Panc1 (cell line): ENCODE results near the gene MED25. TPM values are rescaled to one million over a fixed set of nuclear protein-coding genes. Genes with fewer than 3 reads are reported as not detected.

Experiments used
- ATAC-seq: fragments of 200-7000 bp; cut with Tn5 transposase; 2 replicates; pipeline ENCODE4 v1.9.1; 2020; ENCODE audit warnings: mild to moderate bottlenecking, moderate library complexity
- BruUV-seq: library from RNA; stranded (reverse); fragments of 400-500 nt; replicated peaks from 2 replicates; lab custom pipeline; 2021; lab: Mats Ljungman, UMichigan
- CTCF ChIA-PET: fragments of 300-600 bp; sonication (Branson Sonifier 250); formaldehyde crosslinking; loops from one replicate; lab custom pipeline; 2022; ENCODE audit warnings: antibody characterized with exemption; lab: Charles Lee
- POLR2A ChIA-PET: fragments of 300-600 bp; sonication (Branson Sonifier 250); formaldehyde crosslinking; loops from one replicate; lab custom pipeline; 2022; ENCODE audit warnings: antibody characterized with exemption; lab: Charles Lee
- DNase-seq: peaks from one replicate; pipeline ENCODE4 v3.0.0-alpha.2; 2010; ENCODE audit warnings: low read depth, low spot score
- H3K27ac ChIP-seq: 2 replicates; pipeline ENCODE4 v1.5.1; 2011; ENCODE audit warnings: mild to moderate bottlenecking, low read length, inconsistent platforms
- H3K27me3 ChIP-seq: fragments of 200-500 bp; sonication (Bioruptor generic); 2 replicates; pipeline ENCODE4 v1.6.0; 2014; ENCODE audit warnings: low read length, inconsistent platforms; ENCODE audit not compliant: control insufficient read depth, insufficient read depth
- H3K36me3 ChIP-seq: fragments of 200-500 bp; sonication (Bioruptor generic); 2 replicates; pipeline ENCODE4 v1.5.1; 2014; ENCODE audit warnings: inconsistent platforms, mild to moderate bottlenecking, low read length, moderate library complexity; ENCODE audit not compliant: control insufficient read depth, insufficient read depth
- H3K4me1 ChIP-seq: 2 replicates; pipeline ENCODE4 v1.5.1; 2011; ENCODE audit warnings: inconsistent platforms, mild to moderate bottlenecking, low read length, moderate library complexity; ENCODE audit not compliant: control insufficient read depth, insufficient read depth
- H3K4me3 ChIP-seq, 2 experiments: 2 replicates each; pipeline ENCODE4 v1.5.1; 2011 to 2012; ENCODE audit warnings: low read depth in 2 of 2, low read length in 2 of 2, mild to moderate bottlenecking in 2 of 2, inconsistent platforms in 1 of 2, moderate library complexity in 1 of 2
- H3K9me3 ChIP-seq: fragments of 200-500 bp; sonication (Bioruptor generic); 2 replicates; pipeline ENCODE4 v1.5.1; 2014; ENCODE audit warnings: low read depth, mild to moderate bottlenecking, inconsistent platforms, low read length, moderate library complexity; ENCODE audit not compliant: control insufficient read depth, insufficient read depth
- CTCF ChIP-seq: fragments of 450-650 bp; IDR thresholded peaks from 2 replicates; pipeline ENCODE4 v1.5.1; 2017; ENCODE audit warnings: mild to moderate bottlenecking
- POLR2AphosphoS5 ChIP-seq: IDR thresholded peaks from 2 replicates; pipeline ENCODE4 v1.6.1; 2012; ENCODE audit warnings: mild to moderate bottlenecking, low read depth, low read length, moderate library complexity
- REST ChIP-seq, 2 experiments: IDR thresholded peaks; 2 replicates each; pipeline ENCODE4 v1.6.1; 2011 to 2012; ENCODE audit warnings: low read depth in 2 of 2, control low read depth in 1 of 2, low read length in 1 of 2, mild to moderate bottlenecking in 1 of 2, moderate library complexity in 1 of 2; ENCODE audit not compliant: insufficient read depth in 1 of 2
- SIN3A ChIP-seq: IDR thresholded peaks from 2 replicates; pipeline ENCODE4 v1.6.1; 2012; ENCODE audit warnings: low read depth, mild to moderate bottlenecking, low read length, moderate library complexity, borderline replicate concordance; ENCODE audit not compliant: insufficient read depth
- TCF7L2 ChIP-seq: IDR thresholded peaks from 2 replicates; pipeline ENCODE4 v1.6.1; 2011; ENCODE audit warnings: mild to moderate bottlenecking, low read depth, low read length, inconsistent platforms
- in situ Hi-C: cut with HindIII; loops from 2 replicates; pipeline ENCODE4 v1.10.0; 2016; ENCODE audit warnings: low sequenced_read_pairs, low pct_unique_long_range_greater_than_20kb
- intact Hi-C: fragments of 100-400 bp; cut with micrococcal nuclease; formaldehyde crosslinking; loops from one replicate; pipeline ENCODE4 v1.10.0; 2022; ENCODE audit not compliant: unreplicated experiment
- total RNA-seq: library from RNA; stranded (reverse); gene quantifications from one replicate; pipeline ENCODE4 v1.2.1, GENCODE V29; 2021; ENCODE audit not compliant: unreplicated experiment

MED25 gene
- total RNA-seq, 1 experiment from 2014 or later = 52.4 TPM

- H3K9me3 ChIP-seq = no peaks in the 10 kb centered on the region
- ATAC-seq = no peak
- DNase-seq = no peak
- peak overlapping the region; percentile 69 to 76; a peak in 3 of 4 replicates for H3K4me3 ChIP-seq
- H3K27me3 ChIP-seq = no peaks in the 10 kb centered on the region
- in situ Hi-C loops = no loop called here
- ChIA-PET CTCF (no interaction called here), POLR2A (interaction anchor here (0.7 kb wide), 3 partner anchors 47 to 165 kb away, joined by 8 to 10 read pairs (median 9); partner anchors contain the start of gene MED25)
- TF ChIP-seq SIN3A (no peak), TCF7L2 (no peak), CTCF (no peak), REST (IDR thresholded peaks at IDR 0.05; ENCODE audit: insufficient read depth in 1 of 2, low read depth in 2 of 2, low read length in 1 of 2) (no peak), POLR2AphosphoS5 (no peak)
- H3K36me3 ChIP-seq = no peaks in the 10 kb centered on the region
- H3K27ac ChIP-seq = peak overlapping the region; percentile 51
- no TSS peak for BruUV-seq
- H3K4me1 ChIP-seq = peaks cover 23% of the 10 kb centered on the region
- intact Hi-C loops = no loop called here
These were observed 46.8 kb downstream of the MED25 start for GRCh38 chr19:49864890-49865289.

- in situ Hi-C loops (no loop called here), intact Hi-C loops (no loop called here)
- ChIA-PET CTCF (no interaction called here), POLR2A (interaction anchor here (0.8 kb wide), 1 partner anchor 49 kb away, joined by 3 read pairs; the partner anchor contains the start of gene MED25)
- Histone ChIP-seq H3K27me3 (no peaks in the 10 kb centered on the region), H3K36me3 (no peaks in the 10 kb centered on the region), H3K27ac (peak within 1 kb of the TSS; percentile 95), H3K9me3 (no peaks in the 10 kb centered on the region), H3K4me3 (peak within 1 kb of the TSS; percentile 69 to 76), H3K4me1 (peaks cover 20% of the 10 kb centered on the region)
- 0 out of 2 replicates have a peak, but pooled peaks have one; percentile 37 for TF ChIP-seq SIN3A
- TF ChIP-seq CTCF = no peak
- TF ChIP-seq POLR2AphosphoS5 = peak; percentile 77
- TF ChIP-seq TCF7L2 = peak; percentile 27; the same call in 1 of the 2 replicates
- 0 out of 4 replicates have a peak, but pooled peaks of 1 of the 2 experiments have one; percentile 8 for TF ChIP-seq REST (IDR thresholded peaks at IDR 0.05; ENCODE audit: insufficient read depth in 1 of 2, low read depth in 2 of 2, low read length in 1 of 2)
- BruUV-seq = no TSS peak
- ATAC-seq = peak; percentile 68
- no peak for DNase-seq
These were observed 49.1 kb downstream of the MED25 start, which contains the start of gene PNKP for GRCh38 chr19:49866933-49867782. TSS of gene PNKP (minus strand) at chr19:49867576. CDS start at chr19:49867204, 372 bp downstream.
